CD14-positive monocyte (primary cell): ENCODE data around the gene ANGPTL3. TPM values are rescaled to one million over a fixed set of nuclear protein-coding genes. Genes with fewer than 3 reads are reported as not detected.

ENCODE experiments used
- DNase-seq, 3 donors: peaks; one replicate each; pipeline ENCODE4 v3.0.0-alpha.2; 2011 to 2022
- H2AFZ ChIP-seq: 2 replicates; pipeline ENCODE4 v1.6.0; 2012; ENCODE audit warnings: mild to moderate bottlenecking, low read depth, low read length, inconsistent platforms; ENCODE audit not compliant: insufficient read depth, poor library complexity, severe bottlenecking
- H3K27ac ChIP-seq, 2 donors: 1 replicate in 1 of 2; 2 replicates in 1 of 2; pipeline ENCODE4 v1.5.1; 2012 to 2013; ENCODE audit warnings: low read length in 2 of 2, control low read depth in 1 of 2, inconsistent platforms in 1 of 2, low read depth in 1 of 2, mild to moderate bottlenecking in 1 of 2
- H3K27me3 ChIP-seq, 2 donors: one replicate each; pipeline versions ENCODE4 v1.6.0 to v1.6.1; 2011 to 2013; ENCODE audit warnings: low read length in 2 of 2; ENCODE audit not compliant: control insufficient read depth in 2 of 2, insufficient read depth in 2 of 2
- H3K36me3 ChIP-seq, 2 donors: replicated peaks in 1 of 2; 1 replicate in 1 of 2; 2 replicates in 1 of 2; pipeline versions ENCODE4 v1.5.1 to v1.6.1; 2012 to 2013; ENCODE audit warnings: low read length in 2 of 2, control low read depth in 1 of 2, inconsistent platforms in 1 of 2, mild to moderate bottlenecking in 1 of 2; ENCODE audit not compliant: insufficient read depth in 2 of 2, control insufficient read depth in 1 of 2
- H3K4me1 ChIP-seq, 2 donors: 1 replicate in 1 of 2; 2 replicates in 1 of 2; pipeline versions ENCODE4 v1.5.1 to v1.6.1; 2012 to 2013; ENCODE audit warnings: low read length in 2 of 2, control low read depth in 1 of 2, inconsistent platforms in 1 of 2, mild to moderate bottlenecking in 1 of 2, moderate library complexity in 1 of 2; ENCODE audit not compliant: insufficient read depth in 2 of 2, control insufficient read depth in 1 of 2
- H3K4me2 ChIP-seq: replicated peaks from 2 replicates; pipeline ENCODE3; 2012; ENCODE audit warnings: low read length, moderate library complexity, mild to moderate bottlenecking; ENCODE audit not compliant: poor library complexity, severe bottlenecking; ENCODE audit errors: extremely low read depth
- H3K4me3 ChIP-seq, 3 experiments: fragments of 200-600 bp in 1 of 3; sonication (generic) in 1 of 3; replicated peaks in 1 of 3; 1 replicate in 2 of 3; 2 replicates in 1 of 3; pipeline ENCODE4 v1.5.1; 2011 to 2013; ENCODE audit warnings: low read length in 3 of 3, mild to moderate bottlenecking in 3 of 3, control low read depth in 2 of 3, low read depth in 2 of 3, inconsistent platforms in 1 of 3, moderate library complexity in 1 of 3
- H3K79me2 ChIP-seq: 2 replicates; pipeline ENCODE4 v1.6.0; 2012; ENCODE audit warnings: mild to moderate bottlenecking, control low read depth, inconsistent platforms, low read length, moderate library complexity; ENCODE audit not compliant: insufficient read depth
- H3K9ac ChIP-seq: 2 replicates; pipeline ENCODE4 v1.6.0; 2017; ENCODE audit warnings: low read length, mild to moderate bottlenecking; ENCODE audit not compliant: insufficient read depth, poor library complexity, severe bottlenecking
- H3K9me3 ChIP-seq, 2 donors: replicated peaks in 1 of 2; 1 replicate in 1 of 2; 2 replicates in 1 of 2; pipeline versions ENCODE4 v1.5.1 to v1.6.1; 2012 to 2013; ENCODE audit warnings: low read length in 2 of 2, control low read depth in 1 of 2; ENCODE audit not compliant: control insufficient read depth in 1 of 2, insufficient read depth in 1 of 2
- H4K20me1 ChIP-seq: 2 replicates; pipeline ENCODE4 v1.6.0; 2012; ENCODE audit warnings: mild to moderate bottlenecking, low read length, control low read depth, moderate library complexity; ENCODE audit not compliant: insufficient read depth
- H3K27ac Mint-ChIP-seq, 7 donors: one replicate each; pipeline ENCODE4 v1.8.0; 2020; ENCODE audit warnings: mild to moderate bottlenecking in 7 of 7, mixed read lengths in 7 of 7, moderate library complexity in 6 of 7, inconsistent platforms in 2 of 7
- H3K27me3 Mint-ChIP-seq, 3 donors: one replicate each; pipeline ENCODE4 v1.8.0; 2021 to 2022; ENCODE audit warnings: low read depth in 3 of 3, mild to moderate bottlenecking in 3 of 3, mixed read lengths in 3 of 3, moderate library complexity in 3 of 3, inconsistent platforms in 1 of 3
- H3K36me3 Mint-ChIP-seq, 2 donors: one replicate each; pipeline ENCODE4 v1.8.0; 2020; ENCODE audit warnings: mixed read lengths in 2 of 2, inconsistent platforms in 1 of 2, mild to moderate bottlenecking in 1 of 2
- H3K4me1 Mint-ChIP-seq: one replicate; pipeline ENCODE4 v1.8.0; 2020; ENCODE audit warnings: mild to moderate bottlenecking, mixed read lengths
- H3K4me3 Mint-ChIP-seq, 2 donors: one replicate each; pipeline ENCODE4 v1.8.0; 2020; ENCODE audit warnings: mild to moderate bottlenecking in 2 of 2, mixed read lengths in 2 of 2, moderate library complexity in 1 of 2
- H3K9me3 Mint-ChIP-seq, 7 donors: one replicate each; pipeline ENCODE4 v1.8.0; 2020 to 2022; ENCODE audit warnings: mixed read lengths in 7 of 7, mild to moderate bottlenecking in 6 of 7, moderate library complexity in 6 of 7, inconsistent platforms in 2 of 7
- WGBS: methylation state at CpG from one replicate; pipeline ENCODE4 v1.1.5; 2013; ENCODE audit warnings: missing lambda C conversion rate; ENCODE audit not compliant: insufficient coverage; 5-methylcytosine and 5-hydroxymethylcytosine counted together
- intact Hi-C, 2 donors: fragments of 100-400 bp; cut with micrococcal nuclease; formaldehyde crosslinking; loops; one replicate each; pipeline versions ENCODE4 v1.15.0 to v1.15.1; 2023
- polyA plus RNA-seq, 3 donors: library from polyadenylated mRNA; depleted of rRNA in 1 of 3; unstranded in 2 of 3; stranded (reverse) in 1 of 3; fragments of 300-500 nt in 2 of 3; fragments of >200 nt in 1 of 3; fragmentation: Illumina TruSeq in 2 of 3; gene quantifications; 1 replicate in 2 of 3; 2 replicates in 1 of 3; pipeline ENCODE4 v1.2.3, GENCODE V29; 2012 to 2021
- TF ChIP-seq, protein P1 (sequence below): fragments of 200-600 bp; IDR thresholded peaks from one replicate; pipeline ENCODE4 v1.8.0; 2022; ENCODE audit warnings: antibody characterized with exemption, mild to moderate bottlenecking

ANGPTL3 gene
- polyA plus RNA-seq, 3 donors, result not detected

DNA sequence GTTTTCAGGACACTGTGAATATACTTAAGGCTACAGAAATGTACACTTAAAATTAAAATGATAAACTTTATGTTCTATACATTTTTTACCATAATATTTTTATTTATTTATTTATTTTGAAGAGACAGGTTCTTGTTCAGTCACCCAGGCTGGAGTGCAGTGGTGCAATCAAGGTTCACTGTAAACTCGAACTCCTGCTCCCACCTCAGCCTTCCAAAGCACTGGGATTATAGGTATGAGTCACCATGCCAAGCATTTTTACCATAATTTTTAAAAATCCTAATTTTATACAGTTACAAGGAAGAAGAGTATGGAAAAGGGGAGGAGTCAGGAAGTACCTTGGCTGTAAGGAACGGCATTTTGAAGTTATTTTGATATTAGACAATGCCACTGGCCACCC, 23.6 kb upstream of the ANGPTL3 start:
- WGBS, result no CpG with 5 or more reads among the region's 2 CpGs
- Histone ChIP-seq H3K36me3 (no peaks in the 10 kb centered on the region), H3K9me3 (peaks cover 0 to 6% of the 10 kb centered on the region in 2 donors), H4K20me1 (no peaks in the 10 kb centered on the region), H3K4me3 (no peak overlapping the region), H3K27ac (no peak overlapping the region), H3K79me2 (no peaks in the 10 kb centered on the region), H3K4me1 (no peaks in the 10 kb centered on the region), H2AFZ (no peak overlapping the region), H3K9ac (no peak overlapping the region), H3K4me2 (no peak overlapping the region), H3K27me3 (no peaks in the 10 kb centered on the region)
- intact Hi-C loops, result no loop called here
- Mint-ChIP-seq H3K4me1 (no peaks in the 10 kb centered on the region), H3K4me3 (no peak overlapping the region), H3K9me3 (peaks cover 7 to 20% (median 11%) of the 10 kb centered on the region in 7 donors), H3K27me3 (no peaks in the 10 kb centered on the region), H3K36me3 (peaks cover 15 to 27% of the 10 kb centered on the region in 2 donors), H3K27ac (no peak overlapping the region)
- TF ChIP-seq, protein P1, sequence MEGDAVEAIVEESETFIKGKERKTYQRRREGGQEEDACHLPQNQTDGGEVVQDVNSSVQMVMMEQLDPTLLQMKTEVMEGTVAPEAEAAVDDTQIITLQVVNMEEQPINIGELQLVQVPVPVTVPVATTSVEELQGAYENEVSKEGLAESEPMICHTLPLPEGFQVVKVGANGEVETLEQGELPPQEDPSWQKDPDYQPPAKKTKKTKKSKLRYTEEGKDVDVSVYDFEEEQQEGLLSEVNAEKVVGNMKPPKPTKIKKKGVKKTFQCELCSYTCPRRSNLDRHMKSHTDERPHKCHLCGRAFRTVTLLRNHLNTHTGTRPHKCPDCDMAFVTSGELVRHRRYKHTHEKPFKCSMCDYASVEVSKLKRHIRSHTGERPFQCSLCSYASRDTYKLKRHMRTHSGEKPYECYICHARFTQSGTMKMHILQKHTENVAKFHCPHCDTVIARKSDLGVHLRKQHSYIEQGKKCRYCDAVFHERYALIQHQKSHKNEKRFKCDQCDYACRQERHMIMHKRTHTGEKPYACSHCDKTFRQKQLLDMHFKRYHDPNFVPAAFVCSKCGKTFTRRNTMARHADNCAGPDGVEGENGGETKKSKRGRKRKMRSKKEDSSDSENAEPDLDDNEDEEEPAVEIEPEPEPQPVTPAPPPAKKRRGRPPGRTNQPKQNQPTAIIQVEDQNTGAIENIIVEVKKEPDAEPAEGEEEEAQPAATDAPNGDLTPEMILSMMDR, result no peak
- no peak for DNase-seq

DNA sequence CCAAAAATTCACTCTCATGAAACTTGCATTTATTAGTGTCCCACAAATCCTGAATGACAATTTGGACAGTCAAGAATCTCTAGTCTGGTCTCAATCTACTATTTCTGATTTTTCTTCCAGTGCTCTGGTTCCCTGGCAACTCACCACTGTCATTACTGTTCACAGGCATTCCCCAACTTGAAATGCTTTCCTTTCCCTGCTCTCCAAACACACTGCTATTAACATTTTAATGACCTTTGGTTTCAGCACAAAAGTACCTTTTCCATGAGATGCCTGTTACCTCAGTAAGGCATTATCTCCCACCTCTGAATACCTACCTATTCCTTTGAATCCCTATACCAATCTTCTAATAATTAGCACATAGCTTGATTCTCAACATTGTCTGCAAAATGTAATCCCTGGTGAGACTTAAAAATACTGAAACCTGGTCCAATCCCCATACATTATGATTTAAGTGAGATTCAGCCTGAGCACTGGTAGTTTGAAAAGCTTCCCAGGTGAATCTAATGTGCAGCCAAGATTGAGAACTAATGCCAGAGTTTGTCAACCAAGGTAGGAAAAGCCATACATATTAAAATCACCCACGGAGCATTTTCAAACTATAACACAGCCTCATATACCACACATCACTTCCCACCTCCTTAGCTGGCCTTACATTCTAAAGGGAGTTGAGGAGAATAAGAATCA, 11.7 kb upstream of the ANGPTL3 start:
- Histone ChIP-seq H4K20me1 (no peaks in the 10 kb centered on the region), H3K9me3 (no peaks in the 10 kb centered on the region), H3K4me2 (no peak overlapping the region), H3K9ac (no peak overlapping the region), H3K4me1 (no peaks in the 10 kb centered on the region), H3K36me3 (peaks cover 0 to 6% of the 10 kb centered on the region in 2 donors), H3K4me3 (no peak overlapping the region), H2AFZ (no peak overlapping the region), H3K27me3 (no peaks in the 10 kb centered on the region), H3K79me2 (no peaks in the 10 kb centered on the region), H3K27ac (no peak overlapping the region)
- intact Hi-C loops, result no loop called here
- Mint-ChIP-seq H3K4me1 (no peaks in the 10 kb centered on the region), H3K27ac (no peak overlapping the region), H3K36me3 (peaks cover 7 to 24% of the 10 kb centered on the region in 2 donors), H3K9me3 (peaks cover 0 to 3% (median 0%) of the 10 kb centered on the region in 7 donors), H3K4me3 (no peak overlapping the region), H3K27me3 (peaks cover 0 to 1% (median 0%) of the 10 kb centered on the region in 3 donors)
- DNase-seq, result no peak
- TF ChIP-seq, protein P1, result no peak
- no CpG with 5 or more reads among the region's 1 CpG for whole genome bisulfite sequencing
